ENCODE data around the gene KIAA0586.

The KIAA0586 gene

GRCh38 chr14:58549105-58549757, 121.7 kb downstream of the KIAA0586 start:
- no peak overlapping the region for H3K9ac ChIP-seq (ENCODE audit: low read length)
- no peak overlapping the region for H3K27ac ChIP-seq (ENCODE audit: low read depth, low read length)
- H3K4me3 ChIP-seq (ENCODE audit: low read depth, low read length), result no peak overlapping the region
- H3K9me3 ChIP-seq (ENCODE audit: control insufficient read depth, insufficient read depth, low read depth, low read length), result no peaks in the 10 kb centered on the region
- H3K36me3 ChIP-seq (ENCODE audit: control insufficient read depth, insufficient read depth, low read length), result no peaks in the 10 kb centered on the region
- H3K4me1 ChIP-seq (ENCODE audit: control insufficient read depth, insufficient read depth, low read length), result no peaks in the 10 kb centered on the region
- no peaks in the 10 kb centered on the region for H3K27me3 ChIP-seq (ENCODE audit: control insufficient read depth, insufficient read depth, low read length)

- Histone ChIP-seq H3K4me3 (ENCODE audit: low read depth, low read length) (no peak overlapping the region), H3K4me1 (ENCODE audit: control insufficient read depth, insufficient read depth, low read length) (peaks cover 6% of the 10 kb centered on the region; the same call in 1 of the 2 replicates)
These were observed 126.4 kb downstream of the KIAA0586 start for GRCh38 chr14:58553959-58554358.

GRCh38 chr14:58555647-58556046, 128.1 kb downstream of the KIAA0586 start:
- Histone ChIP-seq H3K9me3 (ENCODE audit: control insufficient read depth, insufficient read depth, low read depth, low read length) (no peaks in the 10 kb centered on the region), H3K9ac (ENCODE audit: low read length) (no peak overlapping the region), H3K27me3 (ENCODE audit: control insufficient read depth, insufficient read depth, low read length) (no peaks in the 10 kb centered on the region), H3K36me3 (ENCODE audit: control insufficient read depth, insufficient read depth, low read length) (no peaks in the 10 kb centered on the region), H3K27ac (ENCODE audit: low read depth, low read length) (no peak overlapping the region), H3K4me3 (ENCODE audit: low read depth, low read length) (no peak overlapping the region), H3K4me1 (ENCODE audit: control insufficient read depth, insufficient read depth, low read length) (peaks cover 6% of the 10 kb centered on the region; the same call in 1 of the 2 replicates)

More at GRCh38 chr14:58553959-58554358, 126.4 kb downstream of the KIAA0586 start:
- Histone ChIP-seq H3K9me3 (ENCODE audit: control insufficient read depth, insufficient read depth, low read depth, low read length) (no peaks in the 10 kb centered on the region), H3K27ac (ENCODE audit: low read depth, low read length) (no peak overlapping the region), H3K36me3 (ENCODE audit: control insufficient read depth, insufficient read depth, low read length) (no peaks in the 10 kb centered on the region), H3K27me3 (ENCODE audit: control insufficient read depth, insufficient read depth, low read length) (no peaks in the 10 kb centered on the region), H3K9ac (ENCODE audit: low read length) (no peak overlapping the region)

- no peak overlapping the region for H3K4me3 ChIP-seq (ENCODE audit: low read depth, low read length)
- H3K4me1 ChIP-seq (ENCODE audit: control insufficient read depth, insufficient read depth, low read length), result peaks cover 6% of the 10 kb centered on the region; the same call in 1 of the 2 replicates
- H3K9me3 ChIP-seq (ENCODE audit: control insufficient read depth, insufficient read depth, low read depth, low read length), result no peaks in the 10 kb centered on the region
- H3K36me3 ChIP-seq (ENCODE audit: control insufficient read depth, insufficient read depth, low read length), result no peaks in the 10 kb centered on the region
- no peak overlapping the region for H3K27ac ChIP-seq (ENCODE audit: low read depth, low read length)
- no peak overlapping the region for H3K9ac ChIP-seq (ENCODE audit: low read length)
- H3K27me3 ChIP-seq (ENCODE audit: control insufficient read depth, insufficient read depth, low read length), result no peaks in the 10 kb centered on the region
These were observed 129.7 kb downstream of the KIAA0586 start for GRCh38 chr14:58557242-58557641.

- H3K27me3 ChIP-seq (ENCODE audit: control insufficient read depth, insufficient read depth, low read length), result no peaks in the 10 kb centered on the region
- no peak overlapping the region for H3K9ac ChIP-seq (ENCODE audit: low read length)
- no peaks in the 10 kb centered on the region for H3K36me3 ChIP-seq (ENCODE audit: control insufficient read depth, insufficient read depth, low read length)
- H3K27ac ChIP-seq (ENCODE audit: low read depth, low read length), result no peak overlapping the region
- no peaks in the 10 kb centered on the region for H3K9me3 ChIP-seq (ENCODE audit: control insufficient read depth, insufficient read depth, low read depth, low read length)
- H3K4me1 ChIP-seq (ENCODE audit: control insufficient read depth, insufficient read depth, low read length), result peaks cover 6% of the 10 kb centered on the region; the same call in 1 of the 2 replicates
- no peak overlapping the region for H3K4me3 ChIP-seq (ENCODE audit: low read depth, low read length)
These were observed 132.7 kb downstream of the KIAA0586 start for GRCh38 chr14:58560208-58560607.

- Histone ChIP-seq H3K4me1 (ENCODE audit: control insufficient read depth, insufficient read depth, low read length) (peaks cover 12% of the 10 kb centered on the region; the same call in 1 of the 2 replicates), H3K9ac (ENCODE audit: low read length) (no peak overlapping the region), H3K27ac (ENCODE audit: low read depth, low read length) (no peak overlapping the region), H3K36me3 (ENCODE audit: control insufficient read depth, insufficient read depth, low read length) (no peaks in the 10 kb centered on the region), H3K9me3 (ENCODE audit: control insufficient read depth, insufficient read depth, low read depth, low read length) (no peaks in the 10 kb centered on the region), H3K27me3 (ENCODE audit: control insufficient read depth, insufficient read depth, low read length) (no peaks in the 10 kb centered on the region), H3K4me3 (ENCODE audit: low read depth, low read length) (no peak overlapping the region)
These were observed 134.6 kb downstream of the KIAA0586 start for GRCh38 chr14:58562141-58562540.

- Histone ChIP-seq H3K27ac (ENCODE audit: low read depth, low read length) (no peak overlapping the region), H3K4me1 (ENCODE audit: control insufficient read depth, insufficient read depth, low read length) (peaks cover 7% of the 10 kb centered on the region; the same call in 1 of the 2 replicates), H3K27me3 (ENCODE audit: control insufficient read depth, insufficient read depth, low read length) (no peaks in the 10 kb centered on the region), H3K4me3 (ENCODE audit: low read depth, low read length) (no peak overlapping the region), H3K9me3 (ENCODE audit: control insufficient read depth, insufficient read depth, low read depth, low read length) (no peaks in the 10 kb centered on the region), H3K9ac (ENCODE audit: low read length) (no peak overlapping the region), H3K36me3 (ENCODE audit: control insufficient read depth, insufficient read depth, low read length) (no peaks in the 10 kb centered on the region)
These were observed 136.5 kb downstream of the KIAA0586 start for GRCh38 chr14:58563978-58564377.

GRCh38 chr14:58565832-58566231, 138.3 kb downstream of the KIAA0586 start:
- Histone ChIP-seq H3K9me3 (ENCODE audit: control insufficient read depth, insufficient read depth, low read depth, low read length) (no peaks in the 10 kb centered on the region), H3K9ac (ENCODE audit: low read length) (no peak overlapping the region)

GRCh38 chr14:58566979-58567378, 139.5 kb downstream of the KIAA0586 start:
- H3K9me3 ChIP-seq (ENCODE audit: control insufficient read depth, insufficient read depth, low read depth, low read length), result no peaks in the 10 kb centered on the region
- H3K36me3 ChIP-seq (ENCODE audit: control insufficient read depth, insufficient read depth, low read length), result no peaks in the 10 kb centered on the region
- no peak overlapping the region for H3K27ac ChIP-seq (ENCODE audit: low read depth, low read length)
- H3K9ac ChIP-seq (ENCODE audit: low read length), result no peak overlapping the region
- no peaks in the 10 kb centered on the region for H3K27me3 ChIP-seq (ENCODE audit: control insufficient read depth, insufficient read depth, low read length)
- H3K4me1 ChIP-seq (ENCODE audit: control insufficient read depth, insufficient read depth, low read length), result peaks cover 10% of the 10 kb centered on the region; the same call in 1 of the 2 replicates
- no peak overlapping the region for H3K4me3 ChIP-seq (ENCODE audit: low read depth, low read length)

More at GRCh38 chr14:58565832-58566231, 138.3 kb downstream of the KIAA0586 start:
- Histone ChIP-seq H3K27ac (ENCODE audit: low read depth, low read length) (no peak overlapping the region), H3K4me3 (ENCODE audit: low read depth, low read length) (no peak overlapping the region), H3K27me3 (ENCODE audit: control insufficient read depth, insufficient read depth, low read length) (no peaks in the 10 kb centered on the region), H3K4me1 (ENCODE audit: control insufficient read depth, insufficient read depth, low read length) (peaks cover 7% of the 10 kb centered on the region; the same call in 1 of the 2 replicates), H3K36me3 (ENCODE audit: control insufficient read depth, insufficient read depth, low read length) (no peaks in the 10 kb centered on the region)

GRCh38 chr14:58568322-58568721, 140.8 kb downstream of the KIAA0586 start:
- Histone ChIP-seq H3K4me1 (ENCODE audit: control insufficient read depth, insufficient read depth, low read length) (peaks cover 15% of the 10 kb centered on the region; the same call in 1 of the 2 replicates), H3K27me3 (ENCODE audit: control insufficient read depth, insufficient read depth, low read length) (no peaks in the 10 kb centered on the region), H3K9me3 (ENCODE audit: control insufficient read depth, insufficient read depth, low read depth, low read length) (no peaks in the 10 kb centered on the region), H3K36me3 (ENCODE audit: control insufficient read depth, insufficient read depth, low read length) (no peaks in the 10 kb centered on the region), H3K27ac (ENCODE audit: low read depth, low read length) (no peak overlapping the region), H3K9ac (ENCODE audit: low read length) (no peak overlapping the region), H3K4me3 (ENCODE audit: low read depth, low read length) (no peak overlapping the region)

GRCh38 chr14:58571256-58571655, 143.7 kb downstream of the KIAA0586 start:
- Histone ChIP-seq H3K27me3 (ENCODE audit: control insufficient read depth, insufficient read depth, low read length) (no peaks in the 10 kb centered on the region), H3K9ac (ENCODE audit: low read length) (no peak overlapping the region), H3K4me1 (ENCODE audit: control insufficient read depth, insufficient read depth, low read length) (peaks cover 9% of the 10 kb centered on the region; the same call in 1 of the 2 replicates), H3K4me3 (ENCODE audit: low read depth, low read length) (no peak overlapping the region), H3K9me3 (ENCODE audit: control insufficient read depth, insufficient read depth, low read depth, low read length) (no peaks in the 10 kb centered on the region), H3K27ac (ENCODE audit: low read depth, low read length) (no peak overlapping the region), H3K36me3 (ENCODE audit: control insufficient read depth, insufficient read depth, low read length) (no peaks in the 10 kb centered on the region)

Measured in HUES6 (cell line).